Mesothelial cell of epicardium (in vitro differentiated cells): ENCODE results near the gene PHOX2B. TPM values are rescaled to one million over a fixed set of nuclear protein-coding genes. Genes with fewer than 3 reads are reported as not detected.

Experiments used
- DNase-seq, 2 experiments: peaks; one replicate each; pipeline ENCODE4 v3.0.0; 2021; ENCODE audit warnings: low spot score in 2 of 2; ENCODE audit not compliant: unreplicated experiment in 2 of 2
- H3K27ac Mint-ChIP-seq: 2 replicates; pipeline ENCODE4 v1.8.0; 2021; ENCODE audit warnings: mixed read lengths
- H3K27me3 Mint-ChIP-seq: 2 replicates; pipeline ENCODE4 v1.8.0; 2021; ENCODE audit warnings: low read depth, mixed read lengths
- H3K36me3 Mint-ChIP-seq: 2 replicates; pipeline ENCODE4 v1.8.0; 2021; ENCODE audit warnings: mixed read lengths
- H3K4me1 Mint-ChIP-seq: 2 replicates; pipeline ENCODE4 v1.8.0; 2021; ENCODE audit warnings: mixed read lengths
- H3K4me3 Mint-ChIP-seq: 2 replicates; pipeline ENCODE4 v1.8.0; 2021; ENCODE audit warnings: mild to moderate bottlenecking, moderate library complexity, mixed read lengths
- H3K9me3 Mint-ChIP-seq: 2 replicates; pipeline ENCODE4 v1.8.0; 2021; ENCODE audit warnings: mixed read lengths
- total RNA-seq: library from RNA; stranded (reverse); gene quantifications from 3 replicates; pipeline ENCODE4 v1.2.1, GENCODE V29; 2021
- TF ChIP-seq, protein P1 (sequence below): fragments of 200-600 bp; sonication (generic); IDR thresholded peaks from one replicate; pipeline ENCODE4 v1.5.0; 2021; ENCODE audit warnings: antibody characterized with exemption; ENCODE audit not compliant: unreplicated experiment

The PHOX2B gene
- total RNA-seq, 1 donor from 2014 or later: not detected

DNA sequence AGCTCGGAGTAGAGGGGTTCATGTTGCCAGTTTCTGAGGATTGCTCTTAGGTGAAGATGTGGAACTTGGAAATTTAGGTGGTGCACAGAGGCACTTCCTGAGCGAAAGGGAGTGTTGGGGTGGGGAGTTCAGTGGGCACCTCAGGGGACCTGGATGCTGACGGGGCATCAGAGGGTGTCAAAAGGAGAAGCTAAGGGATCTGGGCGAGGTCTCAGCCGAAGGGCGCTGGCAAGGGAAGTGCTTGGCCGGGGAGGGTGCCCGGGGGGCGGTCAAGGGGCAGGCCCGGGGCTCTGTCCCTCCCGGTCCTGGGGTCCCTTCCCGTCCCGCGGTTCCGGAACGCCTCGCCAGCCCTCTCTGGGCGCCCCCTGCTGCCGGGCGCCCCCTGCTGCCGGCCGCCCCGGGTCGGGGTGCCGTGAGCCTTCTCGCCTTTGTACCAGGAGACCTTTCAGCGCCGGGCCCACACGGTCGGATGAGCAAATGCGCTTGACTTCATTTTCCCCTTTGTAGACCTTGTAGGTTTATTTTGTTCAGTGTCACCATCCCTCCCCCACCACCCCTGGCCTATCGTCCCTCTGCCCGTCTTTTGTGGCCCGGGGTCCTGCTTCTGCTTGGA is 3.0 kb upstream of the PHOX2B start:
- Mint-ChIP-seq H3K4me1 (peaks cover 2% of the 10 kb centered on the region), H3K36me3 (no peaks in the 10 kb centered on the region), H3K27me3 (peaks cover 98% of the 10 kb centered on the region), H3K4me3 (no peak overlapping the region), H3K27ac (no peak overlapping the region), H3K9me3 (no peaks in the 10 kb centered on the region)
- DNase-seq: no peak
- TF ChIP-seq, protein P1, sequence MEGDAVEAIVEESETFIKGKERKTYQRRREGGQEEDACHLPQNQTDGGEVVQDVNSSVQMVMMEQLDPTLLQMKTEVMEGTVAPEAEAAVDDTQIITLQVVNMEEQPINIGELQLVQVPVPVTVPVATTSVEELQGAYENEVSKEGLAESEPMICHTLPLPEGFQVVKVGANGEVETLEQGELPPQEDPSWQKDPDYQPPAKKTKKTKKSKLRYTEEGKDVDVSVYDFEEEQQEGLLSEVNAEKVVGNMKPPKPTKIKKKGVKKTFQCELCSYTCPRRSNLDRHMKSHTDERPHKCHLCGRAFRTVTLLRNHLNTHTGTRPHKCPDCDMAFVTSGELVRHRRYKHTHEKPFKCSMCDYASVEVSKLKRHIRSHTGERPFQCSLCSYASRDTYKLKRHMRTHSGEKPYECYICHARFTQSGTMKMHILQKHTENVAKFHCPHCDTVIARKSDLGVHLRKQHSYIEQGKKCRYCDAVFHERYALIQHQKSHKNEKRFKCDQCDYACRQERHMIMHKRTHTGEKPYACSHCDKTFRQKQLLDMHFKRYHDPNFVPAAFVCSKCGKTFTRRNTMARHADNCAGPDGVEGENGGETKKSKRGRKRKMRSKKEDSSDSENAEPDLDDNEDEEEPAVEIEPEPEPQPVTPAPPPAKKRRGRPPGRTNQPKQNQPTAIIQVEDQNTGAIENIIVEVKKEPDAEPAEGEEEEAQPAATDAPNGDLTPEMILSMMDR: no peak

DNA sequence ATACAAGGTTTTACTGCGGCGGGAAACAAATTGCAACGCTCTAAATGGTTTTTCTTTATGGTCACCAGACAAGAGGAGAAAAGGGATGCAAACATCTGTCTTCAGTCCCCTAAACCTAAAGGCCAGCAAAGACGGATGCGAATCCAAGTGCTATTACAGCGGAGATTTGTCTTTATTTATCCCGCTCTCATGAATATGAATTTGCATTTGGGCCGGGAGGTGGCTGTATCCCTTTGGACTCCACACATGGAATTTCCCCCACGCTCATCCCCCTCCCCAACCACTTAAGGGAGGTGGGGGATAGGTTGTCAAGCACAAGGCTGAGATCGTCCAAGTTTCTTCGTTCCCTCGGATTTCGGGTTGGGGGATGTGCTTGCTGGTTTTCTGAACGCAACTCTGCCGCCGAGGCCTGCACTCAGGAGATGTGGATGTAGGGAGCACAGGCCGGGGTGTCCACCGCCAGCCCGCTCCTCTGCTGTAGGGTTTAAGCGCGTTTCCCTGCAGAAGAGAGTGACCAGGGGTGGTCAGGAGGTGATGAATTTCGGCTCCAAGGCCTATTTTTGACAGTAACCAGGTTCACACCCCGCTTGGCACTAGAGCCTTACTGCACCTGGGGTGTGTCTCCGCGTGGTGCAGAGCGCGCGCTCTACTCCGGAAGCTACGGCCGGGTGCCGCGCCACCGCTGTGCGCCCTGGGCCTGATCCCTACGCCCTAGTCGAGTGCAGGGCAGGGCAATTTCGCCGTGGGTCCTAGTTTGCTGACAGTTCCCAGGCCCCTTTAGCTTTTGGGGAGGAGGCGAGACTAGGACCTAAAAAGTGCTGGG is 2.3 kb upstream of the PHOX2B start:
- Mint-ChIP-seq H3K27me3 (peaks cover 97% of the 10 kb centered on the region), H3K9me3 (no peaks in the 10 kb centered on the region), H3K4me3 (no peak overlapping the region), H3K27ac (no peak overlapping the region), H3K4me1 (peaks cover 4% of the 10 kb centered on the region), H3K36me3 (no peaks in the 10 kb centered on the region)
- peak in 1 of 2 experiments; percentile 43 for DNase-seq
- TF ChIP-seq, protein P1: no peak

DNA sequence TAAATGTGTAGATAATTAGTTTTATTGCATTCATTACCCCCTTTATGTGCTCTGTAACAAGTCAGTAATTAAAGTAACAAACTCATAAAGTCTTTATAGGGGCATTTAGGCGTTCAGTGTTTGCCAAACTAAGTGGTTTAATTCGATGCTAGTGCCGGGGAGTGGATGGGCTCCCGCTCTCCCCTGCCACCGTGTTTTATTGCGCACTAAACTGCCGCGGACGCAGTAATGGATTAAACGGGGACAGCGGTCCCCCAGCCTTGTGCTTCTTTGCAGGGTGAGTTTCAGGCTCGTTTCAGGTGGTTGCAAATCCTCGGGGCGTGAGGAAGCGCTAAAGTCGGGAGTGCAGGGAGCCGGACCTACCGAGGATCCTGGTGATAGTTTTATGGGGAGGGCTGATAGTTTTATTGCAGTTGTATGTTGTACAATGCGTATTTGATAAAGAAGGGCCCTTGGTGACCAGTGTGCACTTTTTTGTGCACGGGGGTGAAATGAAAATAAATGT is 1.6 kb upstream of the PHOX2B start:
- Mint-ChIP-seq H3K27ac (no peak overlapping the region), H3K36me3 (no peaks in the 10 kb centered on the region), H3K4me1 (peaks cover 4% of the 10 kb centered on the region), H3K4me3 (no peak overlapping the region), H3K9me3 (no peaks in the 10 kb centered on the region), H3K27me3 (peaks cover 95% of the 10 kb centered on the region)
- TF ChIP-seq, protein P1: no peak
- no peak for DNase-seq

DNA sequence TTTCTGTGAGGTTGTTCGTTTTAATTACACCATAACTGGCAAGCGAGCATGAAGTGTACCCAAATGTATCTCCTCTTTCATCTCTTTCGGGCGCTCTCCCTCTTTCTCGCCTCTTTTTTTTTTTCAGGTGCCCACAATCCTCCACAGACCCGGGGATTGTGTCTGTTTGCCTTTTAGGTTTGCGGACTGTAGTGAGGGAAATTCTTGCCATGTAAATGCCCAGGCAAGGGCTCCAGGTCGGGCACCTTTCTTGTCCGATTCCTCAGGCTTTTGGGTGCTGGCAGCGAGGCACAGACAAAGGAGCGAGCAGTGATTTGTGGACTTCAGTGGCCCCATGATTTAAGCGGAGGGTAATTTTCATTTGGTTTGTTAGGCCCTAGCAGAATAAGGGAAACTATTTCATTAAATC is 1.1 kb upstream of the PHOX2B start:
- Mint-ChIP-seq H3K27me3 (peaks cover 95% of the 10 kb centered on the region), H3K4me1 (peaks cover 4% of the 10 kb centered on the region)
- TF ChIP-seq, protein P1: no peak

DNA sequence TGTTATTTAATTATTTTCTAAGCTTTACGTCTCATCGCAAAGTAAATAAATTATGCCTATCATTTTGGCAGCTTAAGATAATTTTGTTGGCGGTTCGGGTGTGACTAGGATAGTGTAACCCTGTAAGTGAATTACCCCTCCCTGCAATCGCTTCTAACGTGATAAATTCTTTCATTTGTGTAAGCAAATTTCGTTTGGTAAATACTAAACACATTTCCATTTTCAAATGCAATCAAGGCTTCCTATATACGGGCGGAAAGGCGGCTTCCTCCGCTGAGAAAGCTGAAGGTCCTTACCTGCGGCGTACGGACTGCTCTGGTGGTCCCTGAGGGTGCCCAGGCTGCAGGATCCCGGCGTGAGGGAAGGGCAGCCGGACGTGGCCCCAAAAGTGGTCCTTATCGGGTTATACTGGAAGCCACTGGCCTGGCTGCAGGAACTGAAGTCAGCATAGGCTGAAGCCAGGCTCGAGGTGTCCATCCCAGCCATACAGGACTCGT is 403 bp downstream of the PHOX2B start:
- H3K36me3 Mint-ChIP-seq: no peaks in the 10 kb centered on the region
- no peak overlapping the region for H3K27ac Mint-ChIP-seq
- peaks cover 4% of the 10 kb centered on the region for H3K4me1 Mint-ChIP-seq
- no peak for DNase-seq
- no peak overlapping the region for H3K4me3 Mint-ChIP-seq
- peaks cover 95% of the 10 kb centered on the region for H3K27me3 Mint-ChIP-seq
- TF ChIP-seq, protein P1: no peak
- no peaks in the 10 kb centered on the region for H3K9me3 Mint-ChIP-seq

More for the DNA sequence above, 1.1 kb upstream of the PHOX2B start:
- Mint-ChIP-seq H3K9me3 (no peaks in the 10 kb centered on the region), H3K4me3 (no peak overlapping the region), H3K36me3 (no peaks in the 10 kb centered on the region), H3K27ac (no peak overlapping the region)
- no peak for DNase-seq
